SK-N-SH treated with all-trans-retinoic acid at 6 μM for 48 hours (cell line): ENCODE data around the gene CTBP1.

Source experiments
- ATAC-seq: fragments of 200-7000 bp; cut with Tn5 transposase; 3 replicates; pipeline ENCODE4 v1.9.1; 2020; ENCODE audit warnings: mild to moderate bottlenecking, moderate library complexity
- ARNTL ChIP-seq: fragments of 450-650 bp; formaldehyde crosslinking; IDR thresholded peaks from 2 replicates; pipeline ENCODE4 v1.5.0; 2020; ENCODE audit warnings: low read depth, mild to moderate bottlenecking, moderate library complexity, borderline replicate concordance
- BACH2 ChIP-seq: fragments of 250-450 bp; sonication (Bioruptor Pico); IDR thresholded peaks from 2 replicates; pipeline ENCODE4 v1.9.0; 2021; ENCODE audit warnings: mild to moderate bottlenecking, borderline replicate concordance
- CREB5 ChIP-seq: fragments of 250-450 bp; sonication (Bioruptor Pico); IDR thresholded peaks from 2 replicates; pipeline ENCODE4 v1.5.1; 2020; ENCODE audit warnings: low read depth, mild to moderate bottlenecking, moderate library complexity
- CSDC2 ChIP-seq: fragments of 250-450 bp; sonication (Bioruptor Pico); IDR thresholded peaks from 2 replicates; pipeline ENCODE4 v1.5.0; 2020; ENCODE audit warnings: mild to moderate bottlenecking, moderate library complexity
- CSRNP3 ChIP-seq: fragments of 250-450 bp; sonication (Bioruptor Pico); IDR thresholded peaks from 2 replicates; pipeline ENCODE4 v1.5.1; 2021; ENCODE audit warnings: mild to moderate bottlenecking, moderate library complexity
- GLIS3 ChIP-seq: fragments of 250-450 bp; sonication (Bioruptor Pico); IDR thresholded peaks from 2 replicates; pipeline ENCODE4 v1.5.0; 2020; ENCODE audit warnings: mild to moderate bottlenecking, moderate library complexity
- ISL1 ChIP-seq: fragments of 250-450 bp; sonication (Bioruptor Pico); IDR thresholded peaks from 2 replicates; pipeline ENCODE4 v2.1.2; 2022; ENCODE audit warnings: mild to moderate bottlenecking, moderate library complexity
- OSR1 ChIP-seq: fragments of 250-450 bp; sonication (Bioruptor Pico); IDR thresholded peaks from 2 replicates; pipeline ENCODE4 v1.8.0; 2022; ENCODE audit warnings: moderate library complexity, mild to moderate bottlenecking, inconsistent platforms
- PATZ1 ChIP-seq: fragments of 250-450 bp; sonication (Bioruptor Pico); IDR thresholded peaks from 2 replicates; pipeline ENCODE4 v1.8.0; 2020; ENCODE audit warnings: mild to moderate bottlenecking, moderate library complexity, borderline replicate concordance
- POU6F1 ChIP-seq: fragments of 250-450 bp; sonication (Bioruptor Pico); IDR thresholded peaks from 2 replicates; pipeline ENCODE4 v1.8.0; 2021; ENCODE audit warnings: low read depth, mild to moderate bottlenecking, moderate library complexity, borderline replicate concordance
- PPARA ChIP-seq: fragments of 250-450 bp; sonication (Bioruptor Pico); IDR thresholded peaks from 2 replicates; pipeline ENCODE4 v1.5.0; 2020; ENCODE audit warnings: mild to moderate bottlenecking, borderline replicate concordance
- RARB ChIP-seq: fragments of 250-450 bp; sonication (Bioruptor Pico); IDR thresholded peaks from 2 replicates; pipeline ENCODE4 v1.8.0; 2021; ENCODE audit warnings: mild to moderate bottlenecking, moderate library complexity
- TCF4 ChIP-seq: fragments of 250-450 bp; sonication (Bioruptor Pico); IDR thresholded peaks from 2 replicates; pipeline ENCODE4 v1.8.0; 2021; ENCODE audit warnings: mild to moderate bottlenecking, moderate library complexity, borderline replicate concordance
- TOX ChIP-seq: fragments of 250-450 bp; sonication (Bioruptor Pico); IDR thresholded peaks from 2 replicates; pipeline ENCODE4 v1.8.0; 2021; ENCODE audit warnings: mild to moderate bottlenecking, moderate library complexity, borderline replicate concordance
- TSHZ2 ChIP-seq: fragments of 250-450 bp; sonication (Bioruptor Pico); IDR thresholded peaks from 2 replicates; pipeline ENCODE4 v1.5.0; 2020; ENCODE audit warnings: mild to moderate bottlenecking, moderate library complexity
- ZC3H10 ChIP-seq: fragments of 250-450 bp; sonication (Bioruptor Pico); IDR thresholded peaks from 2 replicates; pipeline ENCODE4 v1.5.1; 2021; ENCODE audit warnings: mild to moderate bottlenecking, moderate library complexity
- ZFP3 ChIP-seq: fragments of 250-450 bp; sonication (Bioruptor Pico); IDR thresholded peaks from 2 replicates; pipeline ENCODE4 v1.5.0; 2020; ENCODE audit warnings: mild to moderate bottlenecking, moderate library complexity
- ZFP30 ChIP-seq: fragments of 450-650 bp; formaldehyde crosslinking; IDR thresholded peaks from 2 replicates; pipeline ENCODE4 v1.5.0; 2022; ENCODE audit warnings: mild to moderate bottlenecking, moderate library complexity
- ZNF565 ChIP-seq: fragments of 450-650 bp; formaldehyde crosslinking; conservative IDR thresholded peaks from 2 replicates; pipeline ENCODE4 v1.5.0; 2020; ENCODE audit warnings: low read depth, mild to moderate bottlenecking, moderate library complexity
- ZNF8 ChIP-seq: fragments of 450-650 bp; formaldehyde crosslinking; IDR thresholded peaks from 2 replicates; pipeline ENCODE4 v1.5.0; 2020; ENCODE audit warnings: mild to moderate bottlenecking, moderate library complexity

Gene CTBP1

GRCh38 chr4:1169171-1169671 lies 79.7 kb downstream of the CTBP1 start:
- TF ChIP-seq ZFP3 (CRISPR knock-in tag) (no peak), POU6F1 (CRISPR knock-in tag) (no peak), CSRNP3 (CRISPR knock-in tag) (no peak), ZNF8 (CRISPR knock-in tag) (no peak), ZNF565 (no peak), ZC3H10 (no peak), TSHZ2 (CRISPR knock-in tag) (no peak), ARNTL (no peak)
- ATAC-seq: no peak

- ATAC-seq: no peak
- TF ChIP-seq OSR1 (no peak), ZNF8 (CRISPR knock-in tag) (no peak), RARB (CRISPR knock-in tag) (no peak), ISL1 (CRISPR knock-in tag) (no peak), TCF4 (CRISPR knock-in tag) (no peak), CREB5 (CRISPR knock-in tag) (no peak), PPARA (CRISPR knock-in tag) (no peak), ARNTL (no peak), BACH2 (CRISPR knock-in tag) (no peak), TSHZ2 (CRISPR knock-in tag) (no peak), ZFP30 (CRISPR knock-in tag) (no peak), PATZ1 (CRISPR knock-in tag) (no peak), CSDC2 (no peak), TOX (no peak), GLIS3 (CRISPR knock-in tag) (no peak), ZNF565 (no peak)
These were observed 80.5 kb downstream of the CTBP1 start for GRCh38 chr4:1168191-1169101.
